Kidney (tissue), 14 donors: ENCODE measurements around the gene CFHR5. TPM values are rescaled to one million over a fixed set of nuclear protein-coding genes. Genes with fewer than 3 reads are reported as not detected.

Experiments
- DNase-seq, 5 donors: peaks; one replicate each; pipeline ENCODE4 v3.0.0-alpha.2; 2013 to 2020
- FAIRE-seq: peaks from 2 replicates; lab custom pipeline; 2012; peaks lifted over from hg19 to GRCh38; lab: Jason Lieb, UNC
- H3K27ac ChIP-seq, 2 donors: one replicate each; pipeline ENCODE4 v1.7.0; 2013; ENCODE audit warnings: low read depth in 2 of 2, low read length in 2 of 2, inconsistent platforms in 1 of 2
- H3K27me3 ChIP-seq: one replicate; pipeline ENCODE4 v1.7.1; 2013; ENCODE audit warnings: low read length, inconsistent platforms; ENCODE audit not compliant: control insufficient read depth, insufficient read depth
- H3K36me3 ChIP-seq, 3 donors: one replicate each; pipeline versions ENCODE4 v1.7.0 to v1.7.1; 2013; ENCODE audit warnings: low read length in 3 of 3, control low read depth in 1 of 3, inconsistent platforms in 1 of 3; ENCODE audit not compliant: insufficient read depth in 3 of 3, control insufficient read depth in 2 of 3
- H3K4me1 ChIP-seq, 3 donors: one replicate each; pipeline versions ENCODE4 v1.7.0 to v1.7.1; 2013; ENCODE audit warnings: low read length in 3 of 3, inconsistent platforms in 1 of 3, low read depth in 1 of 3; ENCODE audit not compliant: control insufficient read depth in 2 of 3, insufficient read depth in 2 of 3
- H3K4me3 ChIP-seq, 3 donors: one replicate each; pipeline versions ENCODE4 v1.7.0 to v1.8.1; 2013; ENCODE audit warnings: low read length in 3 of 3, control low read depth in 1 of 3, inconsistent platforms in 1 of 3
- H3K9ac ChIP-seq, 3 donors: one replicate each; pipeline versions ENCODE4 v1.7.0 to v1.7.1; 2013; ENCODE audit warnings: low read length in 3 of 3, control low read depth in 1 of 3, inconsistent platforms in 1 of 3
- H3K9me3 ChIP-seq, 3 donors: one replicate each; pipeline versions ENCODE4 v1.7.0 to v1.7.1; 2013; ENCODE audit warnings: low read length in 3 of 3, control low read depth in 1 of 3, inconsistent platforms in 1 of 3; ENCODE audit not compliant: control insufficient read depth in 2 of 3, insufficient read depth in 1 of 3
- intact Hi-C: fragments of 100-400 bp; cut with DNase I; formaldehyde crosslinking; loops from one replicate; pipeline ENCODE4 v1.11.1; 2022
- polyA plus RNA-seq: library from polyadenylated mRNA; stranded (reverse); fragments of 350-450 nt; fragmentation: Illumina TruSeq; extraction: RNeasy Lipid Tissue Mini Kit (QIAGEN cat#74804); gene quantifications from one replicate; pipeline ENCODE4 v1.2.3, GENCODE V29; 2014; ENCODE audit warnings: low read depth, low replicate concordance; ENCODE audit not compliant: insufficient read depth
- total RNA-seq: library from RNA; stranded (reverse); fragmentation: NEBNext Ultra II Directional; extraction: Animal tissue kit (Norgen Biotek cat#: 25700); gene quantifications from one replicate; pipeline ENCODE4 v1.2.1, GENCODE V29; 2021
- TF ChIP-seq, protein P1 (sequence below): IDR thresholded peaks from 3 replicates; pipeline ENCODE4 v1.5.1; 2012; ENCODE audit warnings: mild to moderate bottlenecking, moderate library complexity, borderline replicate concordance; ENCODE audit not compliant: insufficient read depth; ENCODE audit errors: extremely low read depth
- donor health status: control.
- donor health status: control.
- donor health status: control.
- donor health status: control.
- donor health status: control.
- donor health status: DM: yes; HTN: yes; CAD: no.
- donor health status: Normal renal cell carcinoma (clear cell type).

Gene CFHR5
- total and polyA plus RNA-seq, 2 donors from 2014 or later, result not detected

GRCh38 chr1:197016751-197017150 is 39.4 kb downstream of the CFHR5 start:
- intact Hi-C loops, result no loop called here
- no peak for DNase-seq
- peaks cover 0 to under 1% (median 0%) of the 10 kb centered on the region in 3 donors for H3K9me3 ChIP-seq
- H3K27me3 ChIP-seq, result no peaks in the 10 kb centered on the region
- TF ChIP-seq, protein P1, sequence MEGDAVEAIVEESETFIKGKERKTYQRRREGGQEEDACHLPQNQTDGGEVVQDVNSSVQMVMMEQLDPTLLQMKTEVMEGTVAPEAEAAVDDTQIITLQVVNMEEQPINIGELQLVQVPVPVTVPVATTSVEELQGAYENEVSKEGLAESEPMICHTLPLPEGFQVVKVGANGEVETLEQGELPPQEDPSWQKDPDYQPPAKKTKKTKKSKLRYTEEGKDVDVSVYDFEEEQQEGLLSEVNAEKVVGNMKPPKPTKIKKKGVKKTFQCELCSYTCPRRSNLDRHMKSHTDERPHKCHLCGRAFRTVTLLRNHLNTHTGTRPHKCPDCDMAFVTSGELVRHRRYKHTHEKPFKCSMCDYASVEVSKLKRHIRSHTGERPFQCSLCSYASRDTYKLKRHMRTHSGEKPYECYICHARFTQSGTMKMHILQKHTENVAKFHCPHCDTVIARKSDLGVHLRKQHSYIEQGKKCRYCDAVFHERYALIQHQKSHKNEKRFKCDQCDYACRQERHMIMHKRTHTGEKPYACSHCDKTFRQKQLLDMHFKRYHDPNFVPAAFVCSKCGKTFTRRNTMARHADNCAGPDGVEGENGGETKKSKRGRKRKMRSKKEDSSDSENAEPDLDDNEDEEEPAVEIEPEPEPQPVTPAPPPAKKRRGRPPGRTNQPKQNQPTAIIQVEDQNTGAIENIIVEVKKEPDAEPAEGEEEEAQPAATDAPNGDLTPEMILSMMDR, result no peak
- no peak overlapping the region for H3K27ac ChIP-seq
- FAIRE-seq, result no peak
- no peak overlapping the region for H3K9ac ChIP-seq
- H3K4me1 ChIP-seq, result no peaks in the 10 kb centered on the region
- H3K36me3 ChIP-seq, result no peaks in the 10 kb centered on the region
- H3K4me3 ChIP-seq, result no peak overlapping the region

DNA sequence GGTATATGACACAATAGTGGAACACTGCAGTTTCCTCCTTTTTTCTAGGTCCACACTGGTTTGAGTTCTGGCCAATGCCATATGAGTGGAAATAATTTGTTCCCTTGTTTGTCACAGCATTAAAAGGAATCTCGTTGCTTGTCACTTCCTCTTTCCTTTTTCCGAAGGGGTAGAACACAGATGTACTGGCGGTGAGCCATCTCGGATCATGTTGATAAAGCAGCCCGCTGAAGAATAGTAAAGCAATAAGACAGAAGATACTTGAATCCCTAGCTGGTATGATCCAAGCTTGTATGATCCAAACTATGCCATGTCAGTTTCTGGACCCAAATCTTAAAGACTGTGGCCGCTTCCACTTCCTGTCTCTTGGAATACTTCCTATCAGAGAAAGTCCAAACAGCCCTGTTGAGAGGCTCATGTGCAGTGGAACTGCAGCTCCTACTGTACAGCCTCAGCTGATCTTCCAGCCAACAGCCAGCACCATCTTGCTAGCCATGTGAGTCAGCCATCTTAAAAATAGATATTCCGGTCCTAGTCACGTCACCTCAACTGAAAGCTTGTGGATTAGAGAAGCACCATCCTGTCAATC is 40.3 kb downstream of the CFHR5 start:
- Histone ChIP-seq H3K9me3 (no peaks in the 10 kb centered on the region), H3K4me1 (no peaks in the 10 kb centered on the region), H3K27me3 (no peaks in the 10 kb centered on the region), H3K27ac (no peak overlapping the region), H3K36me3 (no peaks in the 10 kb centered on the region), H3K4me3 (no peak overlapping the region), H3K9ac (no peak overlapping the region)
- DNase-seq (peak in 1 of 5 donors; percentile 38), FAIRE-seq (no peak)
- intact Hi-C loops, result no loop called here
- TF ChIP-seq, protein P1, result no peak

DNA sequence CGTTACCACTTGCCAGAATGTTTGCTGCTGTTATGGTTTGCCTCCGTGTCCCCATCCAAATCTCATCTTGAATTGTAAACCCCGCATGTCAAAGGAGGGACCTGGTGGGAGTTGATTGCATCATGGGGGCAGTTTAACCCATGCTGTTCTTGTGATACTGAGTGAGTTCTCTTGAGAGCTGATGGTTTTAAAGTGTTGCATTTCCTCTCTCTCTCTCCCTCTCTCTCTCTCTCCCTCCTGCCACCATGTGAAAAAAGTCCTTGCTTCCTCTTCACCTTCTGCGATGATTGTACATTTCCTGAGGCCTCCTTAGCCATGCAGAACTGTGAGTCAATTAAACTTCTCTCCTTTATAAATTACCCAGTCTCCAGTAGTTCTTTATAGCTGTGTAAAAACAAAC is 44.4 kb downstream of the CFHR5 start:
- Histone ChIP-seq H3K27ac (no peak overlapping the region), H3K9ac (no peak overlapping the region), H3K4me3 (no peak overlapping the region), H3K27me3 (no peaks in the 10 kb centered on the region), H3K4me1 (no peaks in the 10 kb centered on the region), H3K9me3 (no peaks in the 10 kb centered on the region), H3K36me3 (no peaks in the 10 kb centered on the region)
- intact Hi-C loops, result no loop called here
- DNase-seq, result no peak
- FAIRE-seq, result no peak
- TF ChIP-seq, protein P1, result no peak

- H3K36me3 ChIP-seq, result no peaks in the 10 kb centered on the region
- intact Hi-C loops, result no loop called here
Observed at GRCh38 chr1:197024460-197024859, 47.1 kb downstream of the CFHR5 start.

More at GRCh38 chr1:197024460-197024859, 47.1 kb downstream of the CFHR5 start:
- H3K9me3 ChIP-seq, result no peaks in the 10 kb centered on the region
- TF ChIP-seq, protein P1, result no peak
- no peak for FAIRE-seq
- H3K4me3 ChIP-seq, result no peak overlapping the region
- no peak for DNase-seq
- no peaks in the 10 kb centered on the region for H3K4me1 ChIP-seq
- no peaks in the 10 kb centered on the region for H3K27me3 ChIP-seq
- no peak overlapping the region for H3K27ac ChIP-seq
- no peak overlapping the region for H3K9ac ChIP-seq
